Natural killer cell (primary cell): ENCODE data around the gene SP3. TPM values are rescaled to one million over a fixed set of nuclear protein-coding genes. Genes with fewer than 3 reads are reported as not detected.

ENCODE experiments used
- ATAC-seq, 3 donors: fragments of 150-1000 bp in 2 of 3; fragments of 200-7000 bp in 1 of 3; cut with Tn5 transposase; 1 replicate in 1 of 3; 2 replicates in 2 of 3; pipeline ENCODE4 v1.10.0; 2021; ENCODE audit warnings: mild to moderate bottlenecking in 2 of 3, moderate library complexity in 2 of 3
- DNase-seq, 2 donors: peaks; one replicate each; pipeline versions ENCODE4 v3.0.0 to v3.0.0-alpha.2; 2013 to 2021; ENCODE audit warnings: mixed read lengths in 1 of 2
- H3K27ac ChIP-seq: one replicate; pipeline ENCODE4 v1.5.1; 2013; ENCODE audit warnings: mild to moderate bottlenecking, low read length
- H3K27me3 ChIP-seq: one replicate; pipeline ENCODE4 v1.6.1; 2013; ENCODE audit warnings: low read length; ENCODE audit not compliant: control insufficient read depth, insufficient read depth
- H3K36me3 ChIP-seq: one replicate; pipeline ENCODE4 v1.6.1; 2013; ENCODE audit warnings: low read length; ENCODE audit not compliant: control insufficient read depth, insufficient read depth
- H3K4me1 ChIP-seq: one replicate; pipeline ENCODE4 v1.6.1; 2013; ENCODE audit warnings: low read length; ENCODE audit not compliant: control insufficient read depth, insufficient read depth
- H3K4me3 ChIP-seq: one replicate; pipeline ENCODE4 v1.5.1; 2013; ENCODE audit warnings: low read length
- H3K9me3 ChIP-seq: one replicate; pipeline ENCODE4 v1.6.1; 2013; ENCODE audit warnings: low read length; ENCODE audit not compliant: control insufficient read depth, insufficient read depth
- H3K27ac Mint-ChIP-seq, 2 donors: one replicate each; pipeline ENCODE4 v1.8.0; 2022; ENCODE audit warnings: mild to moderate bottlenecking in 2 of 2, mixed read lengths in 2 of 2, moderate library complexity in 1 of 2
- H3K27me3 Mint-ChIP-seq, 2 donors: one replicate each; pipeline ENCODE4 v1.8.0; 2022; ENCODE audit warnings: low read depth in 2 of 2, mixed read lengths in 2 of 2
- H3K36me3 Mint-ChIP-seq: one replicate; pipeline ENCODE4 v1.8.0; 2022; ENCODE audit warnings: mixed read lengths
- H3K4me1 Mint-ChIP-seq, 2 donors: one replicate each; pipeline ENCODE4 v1.8.0; 2022; ENCODE audit warnings: mixed read lengths in 2 of 2
- H3K4me3 Mint-ChIP-seq: one replicate; pipeline ENCODE4 v1.8.0; 2022; ENCODE audit warnings: mild to moderate bottlenecking, moderate library complexity, mixed read lengths
- H3K9me3 Mint-ChIP-seq, 2 donors: one replicate each; pipeline ENCODE4 v1.8.0; 2022; ENCODE audit warnings: mixed read lengths in 2 of 2
- CTCF ChIP-seq: fragments of 200-600 bp; IDR thresholded peaks from one replicate; pipeline ENCODE4 v1.8.0; 2022; ENCODE audit warnings: antibody characterized with exemption
- WGBS: methylation state at CpG from one replicate; pipeline ENCODE4 v1.1.7; 2013; ENCODE audit warnings: missing lambda C conversion rate; ENCODE audit not compliant: insufficient coverage; 5-methylcytosine and 5-hydroxymethylcytosine counted together
- intact Hi-C: fragments of 100-400 bp; cut with micrococcal nuclease; formaldehyde crosslinking; loops from one replicate; pipeline ENCODE4 v1.14.2; 2022
- total RNA-seq, 4 donors: library from RNA; stranded (reverse); fragments of 120-200 nt in 1 of 4; gene quantifications; one replicate each; pipeline versions ENCODE4 v1.2.3 to v1.2.4, GENCODE V29; 2013 to 2022

The SP3 gene
- total RNA-seq, 3 donors from 2014 or later (not counting 1 experiment from before 2014, with no cell fraction given): 179 to 200 (median 188) TPM

- Mint-ChIP-seq H3K27me3 (peaks cover 3 to 9% of the 10 kb centered on the region in 2 donors), H3K4me1 (peaks cover 4 to 6% of the 10 kb centered on the region in 2 donors), H3K9me3 (no peaks in the 10 kb centered on the region), H3K27ac (no peak overlapping the region), H3K36me3 (no peaks in the 10 kb centered on the region), H3K4me3 (no peak overlapping the region)
- Histone ChIP-seq H3K4me3 (no peak overlapping the region), H3K36me3 (no peaks in the 10 kb centered on the region), H3K9me3 (no peaks in the 10 kb centered on the region), H3K4me1 (peaks cover 5% of the 10 kb centered on the region), H3K27me3 (no peaks in the 10 kb centered on the region), H3K27ac (no peak overlapping the region)
- ATAC-seq (no peak), DNase-seq (no peak)
- TF ChIP-seq CTCF: no peak
- intact Hi-C loops: no loop called here
- no CpG with 5 or more reads among the region's 1 CpG for WGBS
Observed at GRCh38 chr2:173993459-173993858, 28.3 kb upstream of the SP3 start.

GRCh38 chr2:173991856-173992588 lies 26.8 kb upstream of the SP3 start:
- Mint-ChIP-seq H3K27ac (no peak overlapping the region), H3K27me3 (peaks cover 3 to 6% of the 10 kb centered on the region in 2 donors), H3K4me3 (no peak overlapping the region), H3K36me3 (no peaks in the 10 kb centered on the region), H3K4me1 (peaks cover under 1 to 4% of the 10 kb centered on the region in 2 donors), H3K9me3 (no peaks in the 10 kb centered on the region)
- intact Hi-C loops: no loop called here
- peaks cover 2% of the 10 kb centered on the region for H3K4me1 ChIP-seq
- H3K27ac ChIP-seq: no peak overlapping the region
- no peak for ATAC-seq
- H3K4me3 ChIP-seq: no peak overlapping the region
- TF ChIP-seq CTCF: no peak
- H3K9me3 ChIP-seq: no peaks in the 10 kb centered on the region
- 92% methylated on average over 5 of the region's 5 CpGs for WGBS
- no peak for DNase-seq
- H3K27me3 ChIP-seq: no peaks in the 10 kb centered on the region
- H3K36me3 ChIP-seq: no peaks in the 10 kb centered on the region

GRCh38 chr2:173990970-173991819 lies 26.0 kb upstream of the SP3 start:
- H3K4me1 ChIP-seq: no peaks in the 10 kb centered on the region
- 61% methylated on average over 13 of the region's 13 CpGs for WGBS
- DNase-seq (no peak), ATAC-seq (no peak)
- Mint-ChIP-seq H3K27me3 (peaks cover 3 to 6% of the 10 kb centered on the region in 2 donors), H3K9me3 (no peaks in the 10 kb centered on the region), H3K4me3 (no peak overlapping the region), H3K27ac (no peak overlapping the region), H3K36me3 (no peaks in the 10 kb centered on the region), H3K4me1 (no peaks in the 10 kb centered on the region)
- H3K27me3 ChIP-seq: no peaks in the 10 kb centered on the region
- H3K9me3 ChIP-seq: no peaks in the 10 kb centered on the region
- intact Hi-C loops: no loop called here
- H3K27ac ChIP-seq: no peak overlapping the region
- H3K4me3 ChIP-seq: no peak overlapping the region
- no peaks in the 10 kb centered on the region for H3K36me3 ChIP-seq
- TF ChIP-seq CTCF: no peak
